22Rv1 (cell line): ENCODE data around the gene HOXC4.
A peak's percentile ranks its signal among the peaks of the same experiment; 100 is the strongest.

Experiments used
- H3K27ac ChIP-seq: fragments of 450-650 bp; 2 replicates; pipeline ENCODE4 v1.5.1; 2017
- CTCF ChIP-seq: fragments of 450-650 bp; IDR thresholded peaks from 2 replicates; pipeline ENCODE4 v1.5.1; 2017; ENCODE audit warnings: mild to moderate bottlenecking
- ZFX ChIP-seq: fragments of 450-650 bp; IDR thresholded peaks from 2 replicates; pipeline ENCODE4 v1.6.1; 2017; ENCODE audit warnings: antibody characterized with exemption, borderline replicate concordance

Gene HOXC4

DNA sequence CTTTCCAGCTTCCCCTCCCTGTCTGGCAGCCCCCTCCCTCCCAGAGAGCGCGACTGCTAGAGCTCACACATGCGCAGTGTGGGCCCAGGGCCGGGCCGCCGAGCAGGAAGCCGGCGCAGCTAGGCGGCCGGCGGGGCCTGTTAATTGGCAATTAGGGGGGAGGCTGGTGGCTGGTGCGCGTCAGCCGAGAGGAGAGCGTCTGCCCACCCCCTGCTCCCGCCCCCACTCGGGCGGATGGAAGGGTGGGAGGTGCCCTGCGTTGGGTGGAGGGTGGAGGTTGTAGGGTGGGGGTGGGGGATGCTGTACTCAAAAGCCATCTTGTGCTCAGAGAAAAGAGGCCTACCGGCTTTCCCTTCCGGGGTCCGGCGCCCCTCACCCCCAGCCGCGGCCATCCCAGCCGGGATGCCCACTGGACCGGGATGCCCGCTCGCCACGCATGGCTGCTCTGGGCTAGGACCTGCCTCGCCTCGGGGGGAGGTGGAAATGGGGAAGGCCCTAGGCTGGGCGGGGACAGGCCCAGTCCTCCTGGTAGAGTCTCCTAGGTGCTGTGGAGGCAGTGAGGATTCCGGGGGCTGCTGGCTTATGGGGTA is 35.7 kb upstream of the HOXC4 start:
- TF ChIP-seq CTCF (peak; percentile 19; the same call in 1 of the 2 replicates), ZFX (no peak)
- H3K27ac ChIP-seq = peak overlapping the region; percentile 83

- TF ChIP-seq CTCF = no peak
- TF ChIP-seq ZFX = no peak
- peak overlapping the region; percentile 83 for H3K27ac ChIP-seq
Observed at GRCh38 chr12:54018468-54018984, 35.1 kb upstream of the HOXC4 start.

GRCh38 chr12:54019091-54019811 is 34.4 kb upstream of the HOXC4 start:
- no peak for TF ChIP-seq CTCF
- TF ChIP-seq ZFX = no peak
- no peak overlapping the region for H3K27ac ChIP-seq

- TF ChIP-seq CTCF (no peak), ZFX (no peak)
- H3K27ac ChIP-seq = 0 out of 2 replicates have a peak overlapping the region, but pooled peaks have one; percentile 26
Observed at GRCh38 chr12:54019924-54020590, 33.6 kb upstream of the HOXC4 start.

DNA sequence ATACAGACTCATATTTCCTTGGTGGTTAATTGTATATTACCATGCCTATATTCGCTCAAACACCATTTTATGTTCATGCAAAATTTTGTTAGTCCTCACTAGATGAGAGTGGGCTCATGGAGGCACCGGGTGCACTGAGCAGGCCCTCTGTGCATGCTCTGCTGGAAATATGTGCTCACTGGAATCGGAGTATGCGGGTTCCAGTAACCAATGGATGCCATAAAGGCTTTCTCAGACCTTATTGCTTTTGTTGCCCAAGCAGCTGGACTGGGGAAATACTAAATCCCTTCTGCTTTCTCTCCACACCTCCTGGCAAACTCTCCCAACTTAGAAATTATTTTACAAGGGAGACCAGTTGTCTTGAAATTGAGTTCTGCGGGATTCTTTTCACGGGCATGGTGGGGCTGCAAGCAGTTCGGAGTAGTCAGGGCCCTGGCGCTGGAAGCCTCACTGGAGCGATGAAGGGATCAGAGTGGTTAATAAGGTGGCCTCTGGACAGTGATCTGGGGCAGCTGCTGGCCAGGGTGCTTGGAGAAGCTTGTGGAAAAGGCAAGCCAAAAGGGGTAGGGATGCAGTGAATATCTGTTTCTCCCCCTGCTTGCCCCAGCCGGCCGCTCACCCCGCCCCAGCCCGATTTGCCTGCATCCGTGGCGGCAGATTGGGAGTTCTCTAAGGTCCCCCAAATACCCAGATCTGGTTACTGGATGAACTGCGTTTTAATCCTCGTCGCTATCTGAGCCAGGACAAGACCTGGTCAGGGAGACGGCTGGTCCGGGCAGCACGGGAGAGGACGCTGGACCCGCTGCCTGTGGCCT is 32.8 kb upstream of the HOXC4 start:
- TF ChIP-seq CTCF (no peak), ZFX (no peak)
- no peak overlapping the region for H3K27ac ChIP-seq

DNA sequence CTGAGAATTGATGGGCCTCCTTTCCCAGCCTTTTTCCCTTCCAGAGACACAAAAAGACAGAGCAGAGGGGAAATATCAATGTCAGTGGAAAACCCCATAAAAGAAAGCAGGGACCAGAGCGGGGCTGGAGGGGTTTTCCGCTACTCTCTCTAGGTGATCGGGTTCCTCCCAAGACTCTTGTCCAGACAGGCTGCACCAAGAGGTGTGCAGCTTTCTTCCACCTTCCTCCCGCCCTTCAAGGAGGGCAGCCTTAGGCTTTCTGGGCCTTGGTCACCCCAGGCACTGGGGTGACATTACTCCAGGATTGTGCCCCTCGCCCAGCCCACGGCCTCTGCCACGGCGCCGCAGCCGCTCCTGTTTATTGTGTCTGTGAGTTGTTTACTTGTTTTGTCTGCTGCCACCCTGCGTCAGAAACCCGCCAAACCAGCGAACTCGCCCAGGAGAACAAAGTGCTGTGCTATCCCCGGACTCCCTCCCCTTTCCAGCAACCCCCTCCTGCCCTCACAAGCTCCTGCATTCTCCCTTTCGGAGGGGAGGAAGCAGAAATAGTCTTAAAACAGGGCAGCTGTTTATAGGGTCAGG is 32.1 kb upstream of the HOXC4 start:
- no peak overlapping the region for H3K27ac ChIP-seq
- TF ChIP-seq CTCF (peak; percentile 66), ZFX (no peak)
